Activated CD8-positive, alpha-beta T cell treated with anti-CD3 and anti-CD28 coated beads for 36 hours (primary cell): ENCODE data around the gene BUB3. TPM values are rescaled to one million over a fixed set of nuclear protein-coding genes. Genes with fewer than 3 reads are reported as not detected.
A peak's percentile ranks its signal among the peaks of the same experiment; 100 is the strongest.

Experiments
- ATAC-seq: fragments of 200-7000 bp; cut with Tn5 transposase; one replicate; pipeline ENCODE4 v1.10.0; 2021; ENCODE audit warnings: mild to moderate bottlenecking, moderate library complexity
- CTCF ChIA-PET: fragments of 350-600 bp; sonication (Branson Sonifier 250); formaldehyde crosslinking; loops from one replicate; lab custom pipeline; 2021; ENCODE audit warnings: antibody characterized with exemption; lab: Charles Lee
- POLR2A ChIA-PET: fragments of 350-600 bp; sonication (Branson Sonifier 250); formaldehyde crosslinking; loops from one replicate; lab custom pipeline; 2021; ENCODE audit warnings: antibody characterized with exemption; lab: Charles Lee
- DNase-seq: peaks from one replicate; pipeline ENCODE4 v3.0.0-alpha.2; 2020
- H3K27ac Mint-ChIP-seq: one replicate; pipeline ENCODE4 v1.8.0; 2021; ENCODE audit warnings: mild to moderate bottlenecking, mixed read lengths
- H3K27me3 Mint-ChIP-seq: one replicate; pipeline ENCODE4 v1.8.0; 2021; ENCODE audit warnings: mixed read lengths
- H3K36me3 Mint-ChIP-seq: one replicate; pipeline ENCODE4 v1.8.0; 2021; ENCODE audit warnings: low read depth, mixed read lengths
- H3K4me1 Mint-ChIP-seq: one replicate; pipeline ENCODE4 v1.8.0; 2021; ENCODE audit warnings: low read depth, mixed read lengths
- H3K4me3 Mint-ChIP-seq: one replicate; pipeline ENCODE4 v1.8.0; 2021; ENCODE audit warnings: mild to moderate bottlenecking, moderate library complexity, mixed read lengths
- H3K9me3 Mint-ChIP-seq: one replicate; pipeline ENCODE4 v1.8.0; 2021; ENCODE audit warnings: mixed read lengths
- CTCF ChIP-seq: fragments of 200-600 bp; IDR thresholded peaks from one replicate; pipeline ENCODE4 v1.8.0; 2022; ENCODE audit warnings: antibody characterized with exemption, mild to moderate bottlenecking
- intact Hi-C: fragments of 100-400 bp; cut with micrococcal nuclease; formaldehyde crosslinking; loops from one replicate; pipeline ENCODE4 v1.10.0; 2022
- total RNA-seq, 2 experiments: library from RNA; stranded (reverse); gene quantifications; one replicate each; pipeline ENCODE4 v1.2.3, GENCODE V29; 2021

BUB3 gene
- total RNA-seq, 2 experiments from 2014 or later = 256 to 273 TPM

- no peak for DNase-seq
- TF ChIP-seq CTCF = no peak
- ATAC-seq = no peak
- Mint-ChIP-seq H3K4me1 (peaks cover 31% of the 10 kb centered on the region), H3K27me3 (peaks cover 73% of the 10 kb centered on the region), H3K9me3 (no peaks in the 10 kb centered on the region), H3K36me3 (no peaks in the 10 kb centered on the region), H3K4me3 (peak overlapping the region; percentile 55), H3K27ac (peak overlapping the region; percentile 50)
- ChIA-PET POLR2A (interaction anchor here (1.2 to 2.4 kb wide), 3 partner anchors 12 to 16 kb away, joined by 3 to 9 read pairs (median 4); partner anchors contain the start of gene HMX2), CTCF (interaction anchor here (0.7 to 2.4 kb wide), 15 partner anchors 10 to 426 kb away, joined by 3 to 16 read pairs (median 7); partner anchors contain the start of genes BUB3 and HMX2)
- intact Hi-C loops = loop anchor here (2.0 to 5.0 kb wide), 2 partner anchors 16 to 243 kb away; no protein-coding TSS in a partner anchor
These were observed 19.8 kb upstream of the BUB3 start for GRCh38 chr10:123134343-123134914.

GRCh38 chr10:123134915-123135414 lies 19.2 kb upstream of the BUB3 start:
- Mint-ChIP-seq H3K4me3 (peak overlapping the region; percentile 55), H3K4me1 (peaks cover 36% of the 10 kb centered on the region), H3K27me3 (peaks cover 73% of the 10 kb centered on the region), H3K9me3 (no peaks in the 10 kb centered on the region), H3K36me3 (no peaks in the 10 kb centered on the region), H3K27ac (no peak overlapping the region)
- CTCF ChIA-PET = interaction anchor here (0.9 to 2.4 kb wide), 10 partner anchors 9 to 425 kb away, joined by 3 to 13 read pairs (median 8); partner anchors contain the start of gene HMX2
- ATAC-seq = no peak
- POLR2A ChIA-PET = interaction anchor here (1.4 to 2.4 kb wide), 2 partner anchors 11 to 15 kb away, joined by 4 to 9 read pairs; no protein-coding TSS in a partner anchor
- no peak for TF ChIP-seq CTCF
- no peak for DNase-seq
- intact Hi-C loops = loop anchor here (2.0 to 5.0 kb wide), 2 partner anchors 16 to 242 kb away; no protein-coding TSS in a partner anchor

GRCh38 chr10:123135415-123136141 lies 18.6 kb upstream of the BUB3 start, which contains the start of gene HMX3:
Gene HMX3, plus strand, starts transcription at chr10:123135970. Its CDS starts 81 bp downstream, at chr10:123136051.
- Mint-ChIP-seq H3K4me1 (peaks cover 40% of the 10 kb centered on the region), H3K36me3 (no peaks in the 10 kb centered on the region), H3K27me3 (peaks cover 73% of the 10 kb centered on the region), H3K4me3 (peak within 1 kb of the TSS; percentile 70), H3K9me3 (no peaks in the 10 kb centered on the region), H3K27ac (no peak within 1 kb of the TSS)
- DNase-seq (peak; percentile 73), ATAC-seq (peak; percentile 59)
- POLR2A ChIA-PET = no interaction called here
- CTCF ChIA-PET = no interaction called here
- no peak for TF ChIP-seq CTCF
- intact Hi-C loops = loop anchor here (2.0 kb wide), 1 partner anchor 15 kb away; no protein-coding TSS in a partner anchor

- DNase-seq = no peak
- ChIA-PET POLR2A (interaction anchor here (1.0 kb wide), 2 partner anchors 14 to 27 kb away, joined by 3 to 6 read pairs; no protein-coding TSS in a partner anchor), CTCF (no interaction called here)
- no peak for ATAC-seq
- H3K4me1 Mint-ChIP-seq = peaks cover 41% of the 10 kb centered on the region
- H3K36me3 Mint-ChIP-seq = no peaks in the 10 kb centered on the region
- no peak for TF ChIP-seq CTCF
- peaks cover 77% of the 10 kb centered on the region for H3K27me3 Mint-ChIP-seq
- intact Hi-C loops = no loop called here
- H3K27ac Mint-ChIP-seq = no peak overlapping the region
- H3K4me3 Mint-ChIP-seq = peak overlapping the region; percentile 70
- H3K9me3 Mint-ChIP-seq = no peaks in the 10 kb centered on the region
These were observed 17.9 kb upstream of the BUB3 start for GRCh38 chr10:123136221-123136805.
